K562 treated with DMSO at 1 percent for 24 hours (cell line): ENCODE data around the gene IZUMO1R. TPM values are rescaled to one million over a fixed set of nuclear protein-coding genes. Genes with fewer than 3 reads are reported as not detected.

Experiments
- total RNA-seq: library from RNA; unstranded; fragments of 300-600 nt; gene quantifications from 2 replicates; pipeline ENCODE4 v1.2.3, GENCODE V29; 2022; ENCODE audit warnings: low read depth; ENCODE audit not compliant: insufficient read depth

IZUMO1R gene
- not detected in 2 replicates for total RNA-seq

DNA sequence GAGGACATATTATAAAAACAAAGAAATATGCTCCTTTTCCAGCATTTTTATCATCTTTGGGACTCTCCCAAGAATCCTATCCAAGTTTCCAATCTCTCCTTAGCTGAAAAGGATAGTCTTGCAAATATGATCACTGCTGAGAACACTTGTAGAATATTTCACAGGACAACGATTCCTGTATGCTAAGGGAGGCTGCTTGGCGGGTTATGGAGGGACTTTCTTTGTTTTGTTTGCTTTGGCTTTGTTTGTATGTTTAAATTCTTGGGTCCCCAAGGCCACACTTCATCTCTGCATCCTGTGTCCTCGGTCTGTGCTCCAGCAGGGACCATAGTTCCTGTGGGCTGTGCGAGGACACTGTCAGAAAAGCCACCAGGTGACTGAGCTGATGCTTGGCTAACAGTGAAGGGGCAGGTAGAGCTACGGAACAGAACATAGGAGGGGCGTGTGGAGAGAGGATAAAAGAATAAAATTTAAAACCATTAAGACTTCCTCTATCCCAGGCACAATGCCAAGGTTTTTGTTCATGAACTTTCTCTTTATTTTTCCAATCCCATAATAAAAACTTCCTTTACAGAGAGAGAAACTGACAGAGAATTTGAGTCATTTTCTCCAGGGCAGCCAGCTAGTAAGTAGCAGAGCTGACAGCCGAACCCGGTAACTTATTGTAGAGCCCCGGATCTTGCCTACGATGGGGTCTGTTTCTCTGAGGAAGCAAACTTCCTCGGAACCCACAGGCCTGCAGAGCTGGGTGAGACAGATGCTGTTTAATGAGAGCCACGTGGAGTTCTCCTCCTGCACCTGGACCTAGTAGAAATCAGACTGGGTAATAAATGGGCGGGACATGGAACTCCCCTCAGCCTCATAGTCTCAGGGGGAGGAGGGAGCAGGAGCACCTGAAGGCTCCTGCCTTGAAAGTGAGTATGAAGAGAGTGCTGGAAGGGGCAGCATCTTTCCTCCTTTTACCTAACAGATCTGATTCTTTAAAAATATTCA, at the start of gene IZUMO1R:
Gene IZUMO1R (plus strand): TSS at position 615 of the 993 bp plus-strand sequence. CDS start 1,057 bp downstream, outside the sequence.

Other genes with a start within 250 kb of the IZUMO1R start
- gene PANX1, start 175.7 kb upstream of the IZUMO1R start, total RNA-seq: 10.8 and 12.0 TPM in 2 replicates
- 0.22 and 0.34 TPM in 2 replicates for gene GPR83, start 96.8 kb downstream of the IZUMO1R start, total RNA-seq
- 9.6 and 12.0 TPM in 2 replicates for gene MRE11, start 189.3 kb downstream of the IZUMO1R start, total RNA-seq
- gene ANKRD49, start 189.4 kb downstream of the IZUMO1R start, total RNA-seq: 12.0 and 12.7 TPM in 2 replicates
- gene C11orf97, start 207.9 kb downstream of the IZUMO1R start, total RNA-seq: not detected in 2 replicates
- gene FUT4, start 239.3 kb downstream of the IZUMO1R start, total RNA-seq: 5.9 and 6.3 TPM in 2 replicates